CD14-positive monocyte (primary cell): ENCODE data around the gene PDE9A. TPM values are rescaled to one million over a fixed set of nuclear protein-coding genes. Genes with fewer than 3 reads are reported as not detected.
"Not testable (repeated sequence)": the region's sequence is repeated elsewhere in the genome, so short reads cannot be mapped to it uniquely, and the experiment has no call there.

Source experiments
- DNase-seq, 3 donors: peaks; one replicate each; pipeline ENCODE4 v3.0.0-alpha.2; 2011 to 2022
- H2AFZ ChIP-seq: 2 replicates; pipeline ENCODE4 v1.6.0; 2012; ENCODE audit warnings: mild to moderate bottlenecking, low read depth, low read length, inconsistent platforms; ENCODE audit not compliant: insufficient read depth, poor library complexity, severe bottlenecking
- H3K27ac ChIP-seq, 2 donors: 1 replicate in 1 of 2; 2 replicates in 1 of 2; pipeline ENCODE4 v1.5.1; 2012 to 2013; ENCODE audit warnings: low read length in 2 of 2, control low read depth in 1 of 2, inconsistent platforms in 1 of 2, low read depth in 1 of 2, mild to moderate bottlenecking in 1 of 2
- H3K27me3 ChIP-seq, 2 donors: one replicate each; pipeline versions ENCODE4 v1.6.0 to v1.6.1; 2011 to 2013; ENCODE audit warnings: low read length in 2 of 2; ENCODE audit not compliant: control insufficient read depth in 2 of 2, insufficient read depth in 2 of 2
- H3K36me3 ChIP-seq, 2 donors: replicated peaks in 1 of 2; 1 replicate in 1 of 2; 2 replicates in 1 of 2; pipeline versions ENCODE4 v1.5.1 to v1.6.1; 2012 to 2013; ENCODE audit warnings: low read length in 2 of 2, control low read depth in 1 of 2, inconsistent platforms in 1 of 2, mild to moderate bottlenecking in 1 of 2; ENCODE audit not compliant: insufficient read depth in 2 of 2, control insufficient read depth in 1 of 2
- H3K4me1 ChIP-seq, 2 donors: 1 replicate in 1 of 2; 2 replicates in 1 of 2; pipeline versions ENCODE4 v1.5.1 to v1.6.1; 2012 to 2013; ENCODE audit warnings: low read length in 2 of 2, control low read depth in 1 of 2, inconsistent platforms in 1 of 2, mild to moderate bottlenecking in 1 of 2, moderate library complexity in 1 of 2; ENCODE audit not compliant: insufficient read depth in 2 of 2, control insufficient read depth in 1 of 2
- H3K4me2 ChIP-seq: replicated peaks from 2 replicates; pipeline ENCODE3; 2012; ENCODE audit warnings: low read length, moderate library complexity, mild to moderate bottlenecking; ENCODE audit not compliant: poor library complexity, severe bottlenecking; ENCODE audit errors: extremely low read depth
- H3K4me3 ChIP-seq, 3 experiments: fragments of 200-600 bp in 1 of 3; sonication (generic) in 1 of 3; replicated peaks in 1 of 3; 1 replicate in 2 of 3; 2 replicates in 1 of 3; pipeline ENCODE4 v1.5.1; 2011 to 2013; ENCODE audit warnings: low read length in 3 of 3, mild to moderate bottlenecking in 3 of 3, control low read depth in 2 of 3, low read depth in 2 of 3, inconsistent platforms in 1 of 3, moderate library complexity in 1 of 3
- H3K79me2 ChIP-seq: 2 replicates; pipeline ENCODE4 v1.6.0; 2012; ENCODE audit warnings: mild to moderate bottlenecking, control low read depth, inconsistent platforms, low read length, moderate library complexity; ENCODE audit not compliant: insufficient read depth
- H3K9ac ChIP-seq: 2 replicates; pipeline ENCODE4 v1.6.0; 2017; ENCODE audit warnings: low read length, mild to moderate bottlenecking; ENCODE audit not compliant: insufficient read depth, poor library complexity, severe bottlenecking
- H3K9me3 ChIP-seq, 2 donors: replicated peaks in 1 of 2; 1 replicate in 1 of 2; 2 replicates in 1 of 2; pipeline versions ENCODE4 v1.5.1 to v1.6.1; 2012 to 2013; ENCODE audit warnings: low read length in 2 of 2, control low read depth in 1 of 2; ENCODE audit not compliant: control insufficient read depth in 1 of 2, insufficient read depth in 1 of 2
- H4K20me1 ChIP-seq: 2 replicates; pipeline ENCODE4 v1.6.0; 2012; ENCODE audit warnings: mild to moderate bottlenecking, low read length, control low read depth, moderate library complexity; ENCODE audit not compliant: insufficient read depth
- H3K27ac Mint-ChIP-seq, 7 donors: one replicate each; pipeline ENCODE4 v1.8.0; 2020; ENCODE audit warnings: mild to moderate bottlenecking in 7 of 7, mixed read lengths in 7 of 7, moderate library complexity in 6 of 7, inconsistent platforms in 2 of 7
- H3K27me3 Mint-ChIP-seq, 3 donors: one replicate each; pipeline ENCODE4 v1.8.0; 2021 to 2022; ENCODE audit warnings: low read depth in 3 of 3, mild to moderate bottlenecking in 3 of 3, mixed read lengths in 3 of 3, moderate library complexity in 3 of 3, inconsistent platforms in 1 of 3
- H3K36me3 Mint-ChIP-seq, 2 donors: one replicate each; pipeline ENCODE4 v1.8.0; 2020; ENCODE audit warnings: mixed read lengths in 2 of 2, inconsistent platforms in 1 of 2, mild to moderate bottlenecking in 1 of 2
- H3K4me1 Mint-ChIP-seq: one replicate; pipeline ENCODE4 v1.8.0; 2020; ENCODE audit warnings: mild to moderate bottlenecking, mixed read lengths
- H3K4me3 Mint-ChIP-seq, 2 donors: one replicate each; pipeline ENCODE4 v1.8.0; 2020; ENCODE audit warnings: mild to moderate bottlenecking in 2 of 2, mixed read lengths in 2 of 2, moderate library complexity in 1 of 2
- H3K9me3 Mint-ChIP-seq, 7 donors: one replicate each; pipeline ENCODE4 v1.8.0; 2020 to 2022; ENCODE audit warnings: mixed read lengths in 7 of 7, mild to moderate bottlenecking in 6 of 7, moderate library complexity in 6 of 7, inconsistent platforms in 2 of 7
- WGBS: methylation state at CpG from one replicate; pipeline ENCODE4 v1.1.5; 2013; ENCODE audit warnings: missing lambda C conversion rate; ENCODE audit not compliant: insufficient coverage; 5-methylcytosine and 5-hydroxymethylcytosine counted together
- intact Hi-C, 2 donors: fragments of 100-400 bp; cut with micrococcal nuclease; formaldehyde crosslinking; loops; one replicate each; pipeline versions ENCODE4 v1.15.0 to v1.15.1; 2023
- polyA plus RNA-seq, 3 donors: library from polyadenylated mRNA; depleted of rRNA in 1 of 3; unstranded in 2 of 3; stranded (reverse) in 1 of 3; fragments of 300-500 nt in 2 of 3; fragments of >200 nt in 1 of 3; fragmentation: Illumina TruSeq in 2 of 3; gene quantifications; 1 replicate in 2 of 3; 2 replicates in 1 of 3; pipeline ENCODE4 v1.2.3, GENCODE V29; 2012 to 2021
- TF ChIP-seq, protein P1 (sequence below): fragments of 200-600 bp; IDR thresholded peaks from one replicate; pipeline ENCODE4 v1.8.0; 2022; ENCODE audit warnings: antibody characterized with exemption, mild to moderate bottlenecking

The PDE9A gene
- polyA plus RNA-seq, 3 donors = 0.05 to 0.52 TPM; not detected in 1

DNA sequence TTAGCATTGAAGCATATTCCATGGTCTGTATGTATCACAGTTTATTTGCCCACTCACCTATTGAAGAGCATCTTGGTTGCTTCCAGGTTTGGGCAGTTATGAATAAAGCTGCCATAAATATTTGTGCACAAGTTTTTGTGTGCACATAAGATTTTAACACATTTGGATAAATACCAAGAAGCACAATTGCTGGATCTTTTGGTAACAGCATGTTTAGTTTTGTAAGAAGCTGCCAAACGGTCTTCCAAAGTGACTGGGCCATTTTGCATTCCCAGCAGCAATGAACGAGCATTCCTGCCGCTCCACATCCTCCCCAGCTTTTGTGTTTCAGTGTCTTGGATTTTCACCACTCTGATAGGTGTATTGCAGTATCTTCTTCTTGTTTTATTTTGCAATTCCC, 62.7 kb downstream of the PDE9A start:
- H2AFZ ChIP-seq = no peak overlapping the region
- H3K4me3 Mint-ChIP-seq = no peak overlapping the region
- no peaks in the 10 kb centered on the region for H3K27me3 ChIP-seq
- no peak overlapping the region for H3K27ac Mint-ChIP-seq
- H3K27ac ChIP-seq = no peak overlapping the region
- TF ChIP-seq, protein P1, sequence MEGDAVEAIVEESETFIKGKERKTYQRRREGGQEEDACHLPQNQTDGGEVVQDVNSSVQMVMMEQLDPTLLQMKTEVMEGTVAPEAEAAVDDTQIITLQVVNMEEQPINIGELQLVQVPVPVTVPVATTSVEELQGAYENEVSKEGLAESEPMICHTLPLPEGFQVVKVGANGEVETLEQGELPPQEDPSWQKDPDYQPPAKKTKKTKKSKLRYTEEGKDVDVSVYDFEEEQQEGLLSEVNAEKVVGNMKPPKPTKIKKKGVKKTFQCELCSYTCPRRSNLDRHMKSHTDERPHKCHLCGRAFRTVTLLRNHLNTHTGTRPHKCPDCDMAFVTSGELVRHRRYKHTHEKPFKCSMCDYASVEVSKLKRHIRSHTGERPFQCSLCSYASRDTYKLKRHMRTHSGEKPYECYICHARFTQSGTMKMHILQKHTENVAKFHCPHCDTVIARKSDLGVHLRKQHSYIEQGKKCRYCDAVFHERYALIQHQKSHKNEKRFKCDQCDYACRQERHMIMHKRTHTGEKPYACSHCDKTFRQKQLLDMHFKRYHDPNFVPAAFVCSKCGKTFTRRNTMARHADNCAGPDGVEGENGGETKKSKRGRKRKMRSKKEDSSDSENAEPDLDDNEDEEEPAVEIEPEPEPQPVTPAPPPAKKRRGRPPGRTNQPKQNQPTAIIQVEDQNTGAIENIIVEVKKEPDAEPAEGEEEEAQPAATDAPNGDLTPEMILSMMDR = no peak
- no peak for DNase-seq
- no peaks in the 10 kb centered on the region for H3K79me2 ChIP-seq
- H3K9me3 ChIP-seq = no peaks in the 10 kb centered on the region
- peaks cover 1 to 5% (median 2%) of the 10 kb centered on the region in 3 donors for H3K27me3 Mint-ChIP-seq
- no peaks in the 10 kb centered on the region for H3K9me3 Mint-ChIP-seq
- H3K9ac ChIP-seq = no peak overlapping the region
- no peaks in the 10 kb centered on the region for H3K4me1 Mint-ChIP-seq
- no peaks in the 10 kb centered on the region for H4K20me1 ChIP-seq
- 100% methylated on average over 3 of the region's 3 CpGs for WGBS
- no peaks in the 10 kb centered on the region for H3K36me3 Mint-ChIP-seq
- intact Hi-C loops = no loop called here
- H3K4me3 ChIP-seq = no peak overlapping the region
- H3K36me3 ChIP-seq = no peaks in the 10 kb centered on the region
- no peak overlapping the region for H3K4me2 ChIP-seq
- H3K4me1 ChIP-seq = no peaks in the 10 kb centered on the region

DNA sequence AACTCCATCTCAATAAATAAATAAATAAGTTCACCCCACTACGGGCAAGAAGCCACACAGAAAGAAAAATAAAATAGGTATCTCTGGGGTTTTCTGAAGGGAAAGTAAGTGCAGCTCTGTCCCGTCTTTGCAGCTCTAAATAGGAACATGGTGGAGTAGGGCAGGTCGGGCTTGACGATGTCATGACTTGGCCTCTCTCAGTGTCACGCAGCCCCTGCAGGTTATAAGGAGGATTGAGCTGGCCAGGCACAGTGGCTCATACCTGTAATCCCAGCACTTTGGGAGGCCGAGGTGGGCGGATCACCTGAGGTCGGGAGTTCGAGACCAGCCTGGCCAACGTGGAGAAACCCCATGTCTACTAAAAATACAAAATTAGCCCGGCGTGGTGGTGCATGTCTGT, 67.1 kb downstream of the PDE9A start:
- H3K9me3 ChIP-seq, H3K27ac ChIP-seq, H3K4me2 ChIP-seq, H3K9me3 Mint-ChIP-seq, H3K4me1 Mint-ChIP-seq, H3K4me3 Mint-ChIP-seq, H3K27me3 Mint-ChIP-seq, H2AFZ ChIP-seq, H3K9ac ChIP-seq, H3K27ac Mint-ChIP-seq, intact Hi-C loops, H3K4me1 ChIP-seq, H3K36me3 ChIP-seq, H4K20me1 ChIP-seq, H3K79me2 ChIP-seq, H3K4me3 ChIP-seq, H3K27me3 ChIP-seq, H3K36me3 Mint-ChIP-seq, DNase-seq: not testable (repeated sequence)
- 100% methylated on average over 3 of the region's 12 CpGs for WGBS
